K562 (cell line): ENCODE measurements around the gene ZNHIT3. TPM values are rescaled to one million over a fixed set of nuclear protein-coding genes. Genes with fewer than 3 reads are reported as not detected.

ENCODE experiments used
- PHTF2 ChIP-seq: fragments of 250-450 bp; sonication (Bioruptor Pico); IDR thresholded peaks from 2 replicates; pipeline ENCODE4 v1.5.0; 2021; ENCODE audit warnings: mild to moderate bottlenecking
- SAP30 ChIP-seq: fragments of 200-600 bp; sonication (generic); IDR thresholded peaks from 2 replicates; pipeline ENCODE4 v1.6.1; 2012; ENCODE audit warnings: borderline replicate concordance, low read depth, mild to moderate bottlenecking, moderate library complexity, low read length, control low read depth, inconsistent platforms; ENCODE audit not compliant: insufficient read depth, poor library complexity, severe bottlenecking
- SMARCA4 ChIP-seq: fragments of 450-650 bp; IDR thresholded peaks from 2 replicates; pipeline ENCODE4 v1.6.1; 2016
- polyA plus RNA-seq, 8 experiments: library from polyadenylated mRNA; depleted of rRNA in 4 of 8; stranded (reverse) in 5 of 8; unstranded in 3 of 8; fragments of >200 nt; fragmentation: Nextera tagmentation in 2 of 8; fragmentation: Illumina TruSeq in 1 of 8; extraction: Ambion mirVana in 2 of 8; extraction: Trizol in 1 of 8; gene quantifications; 2 replicates each; pipeline versions ENCODE4 v1.2.1 to v1.2.3, GENCODE V29; 2011 to 2014; ENCODE audit warnings: inconsistent platforms in 1 of 8, missing spikeins in 1 of 8
- total RNA-seq, 7 experiments: library from RNA; depleted of rRNA in 6 of 7; stranded (reverse); fragments of >200 nt in 6 of 7; fragmentation: Illumina TruSeq in 2 of 7; extraction: Trizol in 2 of 7; gene quantifications; 2 replicates each; pipeline versions ENCODE4 v1.2.1 to v1.2.3, GENCODE V29; 2011 to 2021; ENCODE audit warnings: low replicate concordance in 1 of 7
- TF ChIP-seq, protein P1 (sequence below): sonication (generic); formaldehyde crosslinking; IDR thresholded peaks from 2 replicates; pipeline ENCODE4 v1.8.0; 2022; ENCODE audit warnings: missing genetic modification reagents, mild to moderate bottlenecking, borderline replicate concordance
- TF ChIP-seq, protein P2 (sequence below): fragments of 200-800 bp; sonication (Bioruptor generic); IDR thresholded peaks from 2 replicates; pipeline ENCODE4 v1.6.1; 2016; ENCODE audit warnings: missing genetic modification characterization, missing compliant biosample characterization
- TF ChIP-seq, protein P3 (sequence below), 2 experiments: IDR thresholded peaks in 1 of 2; conservative IDR thresholded peaks in 1 of 2; 2 replicates each; pipeline ENCODE4 v1.6.1; 2016; ENCODE audit warnings: low read depth in 2 of 2, mild to moderate bottlenecking in 1 of 2, missing compliant biosample characterization in 1 of 2, missing genetic modification characterization in 1 of 2, moderate library complexity in 1 of 2
- TF ChIP-seq, protein P4 (sequence below): fragments of 250-450 bp; sonication (Bioruptor Pico); IDR thresholded peaks from 2 replicates; pipeline ENCODE4 v1.5.1; 2021; ENCODE audit warnings: mild to moderate bottlenecking

ZNHIT3 gene
- total and polyA plus RNA-seq, 9 of the 15 experiments (the other 6 are each of a cell fraction or from before 2014, with no cell fraction given) = 45.0 to 300 (median 88.4) TPM

- TF ChIP-seq, protein P1, sequence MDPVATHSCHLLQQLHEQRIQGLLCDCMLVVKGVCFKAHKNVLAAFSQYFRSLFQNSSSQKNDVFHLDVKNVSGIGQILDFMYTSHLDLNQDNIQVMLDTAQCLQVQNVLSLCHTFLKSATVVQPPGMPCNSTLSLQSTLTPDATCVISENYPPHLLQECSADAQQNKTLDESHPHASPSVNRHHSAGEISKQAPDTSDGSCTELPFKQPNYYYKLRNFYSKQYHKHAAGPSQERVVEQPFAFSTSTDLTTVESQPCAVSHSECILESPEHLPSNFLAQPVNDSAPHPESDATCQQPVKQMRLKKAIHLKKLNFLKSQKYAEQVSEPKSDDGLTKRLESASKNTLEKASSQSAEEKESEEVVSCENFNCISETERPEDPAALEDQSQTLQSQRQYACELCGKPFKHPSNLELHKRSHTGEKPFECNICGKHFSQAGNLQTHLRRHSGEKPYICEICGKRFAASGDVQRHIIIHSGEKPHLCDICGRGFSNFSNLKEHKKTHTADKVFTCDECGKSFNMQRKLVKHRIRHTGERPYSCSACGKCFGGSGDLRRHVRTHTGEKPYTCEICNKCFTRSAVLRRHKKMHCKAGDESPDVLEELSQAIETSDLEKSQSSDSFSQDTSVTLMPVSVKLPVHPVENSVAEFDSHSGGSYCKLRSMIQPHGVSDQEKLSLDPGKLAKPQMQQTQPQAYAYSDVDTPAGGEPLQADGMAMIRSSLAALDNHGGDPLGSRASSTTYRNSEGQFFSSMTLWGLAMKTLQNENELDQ (CRISPR knock-in tag) = no peak
- TF ChIP-seq, protein P2, sequence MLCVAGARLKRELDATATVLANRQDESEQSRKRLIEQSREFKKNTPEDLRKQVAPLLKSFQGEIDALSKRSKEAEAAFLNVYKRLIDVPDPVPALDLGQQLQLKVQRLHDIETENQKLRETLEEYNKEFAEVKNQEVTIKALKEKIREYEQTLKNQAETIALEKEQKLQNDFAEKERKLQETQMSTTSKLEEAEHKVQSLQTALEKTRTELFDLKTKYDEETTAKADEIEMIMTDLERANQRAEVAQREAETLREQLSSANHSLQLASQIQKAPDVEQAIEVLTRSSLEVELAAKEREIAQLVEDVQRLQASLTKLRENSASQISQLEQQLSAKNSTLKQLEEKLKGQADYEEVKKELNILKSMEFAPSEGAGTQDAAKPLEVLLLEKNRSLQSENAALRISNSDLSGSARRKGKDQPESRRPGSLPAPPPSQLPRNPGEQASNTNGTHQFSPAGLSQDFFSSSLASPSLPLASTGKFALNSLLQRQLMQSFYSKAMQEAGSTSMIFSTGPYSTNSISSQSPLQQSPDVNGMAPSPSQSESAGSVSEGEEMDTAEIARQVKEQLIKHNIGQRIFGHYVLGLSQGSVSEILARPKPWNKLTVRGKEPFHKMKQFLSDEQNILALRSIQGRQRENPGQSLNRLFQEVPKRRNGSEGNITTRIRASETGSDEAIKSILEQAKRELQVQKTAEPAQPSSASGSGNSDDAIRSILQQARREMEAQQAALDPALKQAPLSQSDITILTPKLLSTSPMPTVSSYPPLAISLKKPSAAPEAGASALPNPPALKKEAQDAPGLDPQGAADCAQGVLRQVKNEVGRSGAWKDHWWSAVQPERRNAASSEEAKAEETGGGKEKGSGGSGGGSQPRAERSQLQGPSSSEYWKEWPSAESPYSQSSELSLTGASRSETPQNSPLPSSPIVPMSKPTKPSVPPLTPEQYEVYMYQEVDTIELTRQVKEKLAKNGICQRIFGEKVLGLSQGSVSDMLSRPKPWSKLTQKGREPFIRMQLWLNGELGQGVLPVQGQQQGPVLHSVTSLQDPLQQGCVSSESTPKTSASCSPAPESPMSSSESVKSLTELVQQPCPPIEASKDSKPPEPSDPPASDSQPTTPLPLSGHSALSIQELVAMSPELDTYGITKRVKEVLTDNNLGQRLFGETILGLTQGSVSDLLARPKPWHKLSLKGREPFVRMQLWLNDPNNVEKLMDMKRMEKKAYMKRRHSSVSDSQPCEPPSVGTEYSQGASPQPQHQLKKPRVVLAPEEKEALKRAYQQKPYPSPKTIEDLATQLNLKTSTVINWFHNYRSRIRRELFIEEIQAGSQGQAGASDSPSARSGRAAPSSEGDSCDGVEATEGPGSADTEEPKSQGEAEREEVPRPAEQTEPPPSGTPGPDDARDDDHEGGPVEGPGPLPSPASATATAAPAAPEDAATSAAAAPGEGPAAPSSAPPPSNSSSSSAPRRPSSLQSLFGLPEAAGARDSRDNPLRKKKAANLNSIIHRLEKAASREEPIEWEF (CRISPR knock-in tag) = no peak
- TF ChIP-seq, protein P3, sequence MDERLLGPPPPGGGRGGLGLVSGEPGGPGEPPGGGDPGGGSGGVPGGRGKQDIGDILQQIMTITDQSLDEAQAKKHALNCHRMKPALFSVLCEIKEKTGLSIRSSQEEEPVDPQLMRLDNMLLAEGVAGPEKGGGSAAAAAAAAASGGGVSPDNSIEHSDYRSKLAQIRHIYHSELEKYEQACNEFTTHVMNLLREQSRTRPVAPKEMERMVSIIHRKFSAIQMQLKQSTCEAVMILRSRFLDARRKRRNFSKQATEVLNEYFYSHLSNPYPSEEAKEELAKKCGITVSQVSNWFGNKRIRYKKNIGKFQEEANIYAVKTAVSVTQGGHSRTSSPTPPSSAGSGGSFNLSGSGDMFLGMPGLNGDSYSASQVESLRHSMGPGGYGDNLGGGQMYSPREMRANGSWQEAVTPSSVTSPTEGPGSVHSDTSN (CRISPR knock-in tag; IDR thresholded peaks at IDR 0.05; ENCODE audit: low read depth) = no peak
- TF ChIP-seq, protein P3 (tag; conservative IDR thresholded peaks at IDR 0.05; ENCODE audit: low read depth) = no peak
- TF ChIP-seq, protein P4, sequence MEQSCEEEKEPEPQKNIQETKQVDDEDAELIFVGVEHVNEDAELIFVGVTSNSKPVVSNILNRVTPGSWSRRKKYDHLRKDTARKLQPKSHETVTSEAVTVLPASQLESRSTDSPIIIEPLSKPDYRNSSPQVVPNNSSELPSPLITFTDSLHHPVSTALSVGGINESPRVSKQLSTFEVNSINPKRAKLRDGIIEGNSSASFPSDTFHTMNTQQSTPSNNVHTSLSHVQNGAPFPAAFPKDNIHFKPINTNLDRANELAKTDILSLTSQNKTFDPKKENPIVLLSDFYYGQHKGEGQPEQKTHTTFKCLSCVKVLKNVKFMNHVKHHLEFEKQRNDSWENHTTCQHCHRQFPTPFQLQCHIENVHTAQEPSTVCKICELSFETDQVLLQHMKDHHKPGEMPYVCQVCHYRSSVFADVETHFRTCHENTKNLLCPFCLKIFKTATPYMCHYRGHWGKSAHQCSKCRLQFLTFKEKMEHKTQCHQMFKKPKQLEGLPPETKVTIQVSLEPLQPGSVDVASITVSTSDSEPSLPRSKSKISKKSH (CRISPR knock-in tag) = no peak
- TF ChIP-seq SAP30 = no peak
- no peak for TF ChIP-seq PHTF2 (CRISPR knock-in tag)
- TF ChIP-seq SMARCA4 = no peak
- TF ChIP-seq, all 486 proteins: peak for 0
Observed at GRCh38 chr17:36514856-36515255, 28.4 kb downstream of the ZNHIT3 start (continued).
